ENCODE data around the gene TSPO2. TPM values are rescaled to one million over a fixed set of nuclear protein-coding genes. Genes with fewer than 3 reads are reported as not detected.

Gene TSPO2
- total RNA-seq, 1 experiment from 2014 or later, result not detected

DNA sequence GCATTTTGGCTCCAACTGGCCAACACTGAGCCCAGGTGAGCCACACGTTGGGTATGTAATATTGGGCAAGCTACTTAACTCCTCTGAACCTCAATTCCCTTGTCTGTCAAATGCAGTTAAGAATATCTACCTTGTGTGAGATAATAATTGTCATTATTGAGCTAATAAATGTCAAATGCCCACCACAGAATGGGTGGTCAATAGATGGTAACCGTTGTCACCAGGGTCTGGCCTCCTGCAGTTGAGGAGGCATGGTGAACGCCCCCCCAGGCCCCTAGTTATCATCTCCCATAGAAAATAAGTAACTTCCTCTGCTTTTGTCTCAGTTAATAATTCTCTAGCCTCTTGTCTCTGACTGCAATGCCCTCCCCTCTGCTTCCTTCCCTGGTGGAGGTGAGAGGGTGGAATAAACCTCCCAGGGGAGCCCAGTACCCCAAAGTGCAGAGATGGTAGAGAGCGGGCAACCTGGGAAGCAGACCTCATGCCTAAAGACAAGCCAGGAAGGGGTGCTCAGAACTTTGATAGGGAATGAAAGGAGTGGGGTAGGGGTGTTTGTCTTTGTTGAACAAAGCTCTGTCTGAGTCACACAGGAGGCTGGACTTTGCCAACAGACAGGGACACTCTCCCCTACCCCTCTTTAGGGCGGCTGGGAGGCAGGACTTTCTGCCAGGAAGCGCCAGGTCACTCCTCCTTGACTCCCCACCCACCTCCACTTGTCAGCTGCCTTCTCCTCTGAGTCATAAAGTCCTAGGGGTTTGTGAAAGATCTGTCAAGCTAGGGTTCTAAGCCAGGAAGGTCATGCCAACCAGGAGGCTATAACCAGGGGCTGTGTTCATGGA is 1.9 kb upstream of the TSPO2 start:
- ChIA-PET CTCF (interaction anchor here (2.1 kb wide), 1 partner anchor 12 kb away, joined by 9 read pairs; no protein-coding TSS in a partner anchor), POLR2A (ENCODE audit: unreplicated experiment) (no interaction called here)
- Histone ChIP-seq H3K79me2 (ENCODE audit: low read depth) (no peaks in the 10 kb centered on the region), H3K27ac (no peak overlapping the region), H2AFZ (no peak overlapping the region), H3K4me1 (replicated peaks; ENCODE audit: insufficient read depth) (peaks cover 20% of the 10 kb centered on the region), H4K20me1 (ENCODE audit: insufficient read depth) (no peaks in the 10 kb centered on the region), H3K9me2 (ENCODE audit: insufficient read depth) (no peaks in the 10 kb centered on the region), H3K9me3 (ENCODE audit: insufficient read depth, low read depth) (no peaks in the 10 kb centered on the region), H3K36me3 (ENCODE audit: low read depth) (no peaks in the 10 kb centered on the region), H3K27me3 (ENCODE audit: insufficient read depth, low read depth) (no peaks in the 10 kb centered on the region), H3K4me2 (no peak overlapping the region), H3F3A (ENCODE audit: insufficient read depth, low read depth) (no peaks in the 10 kb centered on the region; the same call in 1 of the 2 replicates), H3K4me3 (no peak overlapping the region)
- DNase-seq, result peak; percentile 39 to 46
- intact Hi-C loops (cut with micrococcal nuclease; ENCODE audit: unreplicated experiment), result no loop called here
- no TSS peak for BruUV-seq (replicated peaks)
- TF ChIP-seq, protein P1, sequence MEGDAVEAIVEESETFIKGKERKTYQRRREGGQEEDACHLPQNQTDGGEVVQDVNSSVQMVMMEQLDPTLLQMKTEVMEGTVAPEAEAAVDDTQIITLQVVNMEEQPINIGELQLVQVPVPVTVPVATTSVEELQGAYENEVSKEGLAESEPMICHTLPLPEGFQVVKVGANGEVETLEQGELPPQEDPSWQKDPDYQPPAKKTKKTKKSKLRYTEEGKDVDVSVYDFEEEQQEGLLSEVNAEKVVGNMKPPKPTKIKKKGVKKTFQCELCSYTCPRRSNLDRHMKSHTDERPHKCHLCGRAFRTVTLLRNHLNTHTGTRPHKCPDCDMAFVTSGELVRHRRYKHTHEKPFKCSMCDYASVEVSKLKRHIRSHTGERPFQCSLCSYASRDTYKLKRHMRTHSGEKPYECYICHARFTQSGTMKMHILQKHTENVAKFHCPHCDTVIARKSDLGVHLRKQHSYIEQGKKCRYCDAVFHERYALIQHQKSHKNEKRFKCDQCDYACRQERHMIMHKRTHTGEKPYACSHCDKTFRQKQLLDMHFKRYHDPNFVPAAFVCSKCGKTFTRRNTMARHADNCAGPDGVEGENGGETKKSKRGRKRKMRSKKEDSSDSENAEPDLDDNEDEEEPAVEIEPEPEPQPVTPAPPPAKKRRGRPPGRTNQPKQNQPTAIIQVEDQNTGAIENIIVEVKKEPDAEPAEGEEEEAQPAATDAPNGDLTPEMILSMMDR (conservative IDR thresholded peaks at IDR 0.05), result no peak
- no peak for TF ChIP-seq EZH2 (IDR thresholded peaks at IDR 0.05; ENCODE audit: low read depth)

DNA sequence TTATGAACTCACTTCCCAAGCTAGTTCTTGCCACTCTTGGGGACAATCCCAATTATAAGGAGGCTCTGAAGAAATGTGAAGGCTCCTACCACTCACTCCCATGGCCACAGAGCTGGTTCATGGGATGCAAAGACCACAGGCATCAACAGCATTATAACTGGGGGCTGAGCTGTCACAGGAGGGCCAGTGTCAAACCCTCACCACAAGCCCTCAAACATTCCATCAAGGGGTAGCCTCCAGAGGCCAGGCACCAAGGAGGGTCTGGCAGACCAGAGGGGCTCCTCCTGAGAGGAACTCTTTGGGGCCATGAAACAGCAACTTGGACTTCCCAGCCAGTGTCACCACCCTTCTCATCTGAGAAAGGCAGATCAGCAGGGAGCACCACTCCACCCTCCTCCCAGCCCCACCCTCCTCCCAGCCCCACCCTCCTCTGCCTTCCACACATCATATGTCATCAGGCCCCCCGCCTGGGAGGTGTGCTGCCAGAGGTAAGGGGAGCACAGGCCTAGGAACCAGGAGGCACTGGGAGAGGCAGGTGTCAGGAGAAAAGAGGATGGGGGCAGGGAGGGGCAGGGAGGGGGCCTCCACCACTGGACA is 1.2 kb upstream of the TSPO2 start:
- Histone ChIP-seq H2AFZ (no peak overlapping the region), H3K4me1 (replicated peaks; ENCODE audit: insufficient read depth) (peaks cover 18% of the 10 kb centered on the region), H3K27ac (no peak overlapping the region), H3K9me2 (ENCODE audit: insufficient read depth) (no peaks in the 10 kb centered on the region), H3K9me3 (ENCODE audit: insufficient read depth, low read depth) (no peaks in the 10 kb centered on the region), H3K27me3 (ENCODE audit: insufficient read depth, low read depth) (no peaks in the 10 kb centered on the region), H3K36me3 (ENCODE audit: low read depth) (no peaks in the 10 kb centered on the region), H3K79me2 (ENCODE audit: low read depth) (no peaks in the 10 kb centered on the region), H3F3A (ENCODE audit: insufficient read depth, low read depth) (no peaks in the 10 kb centered on the region; the same call in 1 of the 2 replicates), H3K4me3 (no peak overlapping the region), H3K4me2 (no peak overlapping the region), H4K20me1 (ENCODE audit: insufficient read depth) (no peaks in the 10 kb centered on the region)
- no TSS peak for BruUV-seq (replicated peaks)
- no peak for DNase-seq
- no peak for TF ChIP-seq EZH2 (IDR thresholded peaks at IDR 0.05; ENCODE audit: low read depth)
- TF ChIP-seq, protein P1 (conservative IDR thresholded peaks at IDR 0.05), result no peak
- intact Hi-C loops (cut with micrococcal nuclease; ENCODE audit: unreplicated experiment), result no loop called here
- ChIA-PET POLR2A (ENCODE audit: unreplicated experiment) (no interaction called here), CTCF (no interaction called here)

DNA sequence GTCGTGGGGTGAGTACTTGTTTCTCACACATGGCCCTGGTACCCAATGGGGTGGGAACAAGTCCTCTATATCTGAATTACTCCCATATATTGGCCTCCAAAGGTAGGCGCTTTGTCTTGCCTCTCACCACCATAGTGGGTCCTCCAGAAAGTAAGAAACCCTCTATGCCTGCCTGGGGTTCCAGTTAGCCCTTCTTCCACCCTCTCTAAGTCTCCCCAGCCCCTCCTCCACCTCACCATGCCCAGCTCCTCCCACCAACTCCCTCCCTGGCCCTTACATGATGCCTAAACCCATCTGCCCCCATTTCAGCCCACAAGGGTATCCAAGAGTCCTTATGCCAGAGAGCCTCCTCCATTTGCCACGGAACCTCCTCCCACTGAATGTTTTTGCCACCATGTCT is 884 bp downstream of the TSPO2 start:
- no peaks in the 10 kb centered on the region for H4K20me1 ChIP-seq (ENCODE audit: insufficient read depth)
- no peak overlapping the region for H2AFZ ChIP-seq
- no peak overlapping the region for H3K4me3 ChIP-seq
- DNase-seq, result no peak
- H3K9me3 ChIP-seq (ENCODE audit: insufficient read depth, low read depth), result no peaks in the 10 kb centered on the region
- H3F3A ChIP-seq (ENCODE audit: insufficient read depth, low read depth), result no peaks in the 10 kb centered on the region; the same call in 1 of the 2 replicates
- BruUV-seq (replicated peaks), result no TSS peak
- H3K4me1 ChIP-seq (replicated peaks; ENCODE audit: insufficient read depth), result peaks cover 12% of the 10 kb centered on the region
- no peak overlapping the region for H3K27ac ChIP-seq
- no peak overlapping the region for H3K4me2 ChIP-seq
- TF ChIP-seq, protein P1 (conservative IDR thresholded peaks at IDR 0.05), result no peak
- TF ChIP-seq EZH2 (IDR thresholded peaks at IDR 0.05; ENCODE audit: low read depth), result no peak
- H3K27me3 ChIP-seq (ENCODE audit: insufficient read depth, low read depth), result no peaks in the 10 kb centered on the region
- H3K79me2 ChIP-seq (ENCODE audit: low read depth), result no peaks in the 10 kb centered on the region
- CTCF ChIA-PET, result interaction anchor here (0.8 kb wide), 1 partner anchor 45 kb away, joined by 4 read pairs; no protein-coding TSS in a partner anchor
- no peaks in the 10 kb centered on the region for H3K9me2 ChIP-seq (ENCODE audit: insufficient read depth)
- no peaks in the 10 kb centered on the region for H3K36me3 ChIP-seq (ENCODE audit: low read depth)
- POLR2A ChIA-PET (ENCODE audit: unreplicated experiment), result no interaction called here
- intact Hi-C loops (cut with micrococcal nuclease; ENCODE audit: unreplicated experiment), result no loop called here

Data from PC-9 (cell line).